ENCODE results near the gene USP53.

The USP53 gene

GRCh38 chr4:119317990-119318389, 105.5 kb downstream of the USP53 start:
- TF ChIP-seq CTCF (IDR thresholded peaks at IDR 0.05; ENCODE audit: low read depth, low read length, poor library complexity, severe bottlenecking) (no peak), EZH2phosphoT487 (IDR thresholded peaks at IDR 0.05; ENCODE audit: borderline replicate concordance, low read length) (no peak)
- no peak overlapping the region for H3K4me3 ChIP-seq (ENCODE audit: low read length)
- H3F3A ChIP-seq (ENCODE audit: control insufficient read depth, insufficient read depth): no peaks in the 10 kb centered on the region
- H3K4me1 ChIP-seq (ENCODE audit: control insufficient read depth, low read length): peaks cover 3% of the 10 kb centered on the region; the same call in 1 of the 2 replicates
- H3K9me3 ChIP-seq (ENCODE audit: control insufficient read depth, insufficient read depth, low read length): no peaks in the 10 kb centered on the region
- no peaks in the 10 kb centered on the region for H3K27me3 ChIP-seq (ENCODE audit: control insufficient read depth, low read length)
- H4K20me1 ChIP-seq (ENCODE audit: control insufficient read depth, insufficient read depth, low read depth, low read length): no peaks in the 10 kb centered on the region
- no peak overlapping the region for H3K27ac ChIP-seq (ENCODE audit: low read depth, low read length)
- H3K4me2 ChIP-seq (ENCODE audit: low read length): no peak overlapping the region
- no peaks in the 10 kb centered on the region for H3K79me2 ChIP-seq (ENCODE audit: control insufficient read depth, low read length)
- no peaks in the 10 kb centered on the region for H3K36me3 ChIP-seq (ENCODE audit: control insufficient read depth, low read length)
- H3K9me2 ChIP-seq (replicated peaks; ENCODE audit: control insufficient read depth, low read length): no peaks in the 10 kb centered on the region

GRCh38 chr4:119321921-119322687, 109.6 kb downstream of the USP53 start, which contains the start of gene FABP2:
Gene FABP2 (minus strand): TSS chr4:119322138. CDS start chr4:119322102, 36 bp downstream.
- H3K27ac ChIP-seq (ENCODE audit: low read depth, low read length): no peak within 1 kb of the TSS
- no peak for TF ChIP-seq CTCF (IDR thresholded peaks at IDR 0.05; ENCODE audit: low read depth, low read length, poor library complexity, severe bottlenecking)
- TF ChIP-seq EZH2phosphoT487 (IDR thresholded peaks at IDR 0.05; ENCODE audit: borderline replicate concordance, low read length): no peak

GRCh38 chr4:119328695-119329094, 116.2 kb downstream of the USP53 start:
- H3K27me3 ChIP-seq (ENCODE audit: control insufficient read depth, low read length): no peaks in the 10 kb centered on the region
- no peak overlapping the region for H3K27ac ChIP-seq (ENCODE audit: low read depth, low read length)
- H3K36me3 ChIP-seq (ENCODE audit: control insufficient read depth, low read length): no peaks in the 10 kb centered on the region
- no peak for TF ChIP-seq EZH2phosphoT487 (IDR thresholded peaks at IDR 0.05; ENCODE audit: borderline replicate concordance, low read length)
- no peak for TF ChIP-seq CTCF (IDR thresholded peaks at IDR 0.05; ENCODE audit: low read depth, low read length, poor library complexity, severe bottlenecking)
- no peaks in the 10 kb centered on the region for H3K79me2 ChIP-seq (ENCODE audit: control insufficient read depth, low read length)
- no peaks in the 10 kb centered on the region for H3K9me3 ChIP-seq (ENCODE audit: control insufficient read depth, insufficient read depth, low read length)
- no peaks in the 10 kb centered on the region for H4K20me1 ChIP-seq (ENCODE audit: control insufficient read depth, insufficient read depth, low read depth, low read length)
- H3K9me2 ChIP-seq (replicated peaks; ENCODE audit: control insufficient read depth, low read length): no peaks in the 10 kb centered on the region
- H3F3A ChIP-seq (ENCODE audit: control insufficient read depth, insufficient read depth): no peaks in the 10 kb centered on the region
- no peaks in the 10 kb centered on the region for H3K4me1 ChIP-seq (ENCODE audit: control insufficient read depth, low read length)
- no peak overlapping the region for H3K4me2 ChIP-seq (ENCODE audit: low read length)
- H3K4me3 ChIP-seq (ENCODE audit: low read length): no peak overlapping the region

More at GRCh38 chr4:119321921-119322687, 109.6 kb downstream of the USP53 start, which contains the start of gene FABP2:
- no peaks in the 10 kb centered on the region for H3K27me3 ChIP-seq (ENCODE audit: control insufficient read depth, low read length)
- H3K9me3 ChIP-seq (ENCODE audit: control insufficient read depth, insufficient read depth, low read length): no peaks in the 10 kb centered on the region
- no peaks in the 10 kb centered on the region for H3K79me2 ChIP-seq (ENCODE audit: control insufficient read depth, low read length)
- no peaks in the 10 kb centered on the region for H3F3A ChIP-seq (ENCODE audit: control insufficient read depth, insufficient read depth)
- H3K4me2 ChIP-seq (ENCODE audit: low read length): no peak within 1 kb of the TSS
- H3K4me3 ChIP-seq (ENCODE audit: low read length): no peak within 1 kb of the TSS
- H3K9me2 ChIP-seq (replicated peaks; ENCODE audit: control insufficient read depth, low read length): no peaks in the 10 kb centered on the region
- no peaks in the 10 kb centered on the region for H3K36me3 ChIP-seq (ENCODE audit: control insufficient read depth, low read length)
- H4K20me1 ChIP-seq (ENCODE audit: control insufficient read depth, insufficient read depth, low read depth, low read length): no peaks in the 10 kb centered on the region
- H3K4me1 ChIP-seq (ENCODE audit: control insufficient read depth, low read length): no peaks in the 10 kb centered on the region
